ENCODE data around the gene PDIA3. TPM values are rescaled to one million over a fixed set of nuclear protein-coding genes. Genes with fewer than 3 reads are reported as not detected.

Gene PDIA3
- total and polyA plus RNA-seq, 2 donors from 2014 or later, result 404 to 414 TPM

- Histone ChIP-seq H3K36me3 (ENCODE audit: control insufficient read depth in 2 of 3, insufficient read depth in 3 of 3, low read length in 3 of 3) (peaks cover 7 to 25% (median 19%) of the 10 kb centered on the region in 3 donors), H3K27ac (ENCODE audit: low read depth in 2 of 2, low read length in 2 of 2) (no peak overlapping the region), H3K9me3 (ENCODE audit: control insufficient read depth in 2 of 3, insufficient read depth in 1 of 3, low read length in 3 of 3) (no peaks in the 10 kb centered on the region), H3K27me3 (ENCODE audit: control insufficient read depth, insufficient read depth, low read length) (no peaks in the 10 kb centered on the region), H3K9ac (ENCODE audit: low read length in 3 of 3) (no peak overlapping the region), H3K4me3 (ENCODE audit: low read length in 3 of 3) (peak overlapping the region in 1 of 3 donors; percentile 75), H3K4me1 (ENCODE audit: control insufficient read depth in 2 of 3, insufficient read depth in 2 of 3, low read depth in 1 of 3, low read length in 3 of 3) (peaks cover 0 to 5% (median 0%) of the 10 kb centered on the region in 3 donors)
- TF ChIP-seq CTCF (IDR thresholded peaks at IDR 0.05; ENCODE audit: borderline replicate concordance, extremely low read depth, insufficient read depth), result no peak
- FAIRE-seq (no peak), DNase-seq (peak in 3 of 5 donors; percentile 25 to 64 (median 54))
- intact Hi-C loops (cut with DNase I), result no loop called here
Observed at GRCh38 chr15:43775411-43775965, 29.2 kb downstream of the PDIA3 start.

GRCh38 chr15:43776101-43776717, 30.0 kb downstream of the PDIA3 start:
- intact Hi-C loops (cut with DNase I), result no loop called here
- peak; percentile 13 to 79 (median 25) for DNase-seq

GRCh38 chr15:43776718-43777266, 30.6 kb downstream of the PDIA3 start, which contains the start of gene ELL3:
Gene ELL3 (minus strand): TSS chr15:43776966. CDS start chr15:43776901, 65 bp downstream.
- Histone ChIP-seq H3K36me3 (ENCODE audit: control insufficient read depth in 2 of 3, insufficient read depth in 3 of 3, low read length in 3 of 3) (peaks cover 5 to 14% (median 10%) of the 10 kb centered on the region in 3 donors), H3K9me3 (ENCODE audit: control insufficient read depth in 2 of 3, insufficient read depth in 1 of 3, low read length in 3 of 3) (no peaks in the 10 kb centered on the region), H3K27ac (ENCODE audit: low read depth in 2 of 2, low read length in 2 of 2) (peak within 1 kb of the TSS; percentile 56 to 79), H3K27me3 (ENCODE audit: control insufficient read depth, insufficient read depth, low read length) (no peaks in the 10 kb centered on the region), H3K4me1 (ENCODE audit: control insufficient read depth in 2 of 3, insufficient read depth in 2 of 3, low read depth in 1 of 3, low read length in 3 of 3) (peaks cover 0 to 5% (median 0%) of the 10 kb centered on the region in 3 donors), H3K9ac (ENCODE audit: low read length in 3 of 3) (peak within 1 kb of the TSS; percentile 52 to 89 (median 79)), H3K4me3 (ENCODE audit: low read length in 3 of 3) (peak within 1 kb of the TSS; percentile 74 to 88 (median 75))
- FAIRE-seq (no peak), DNase-seq (peak in 4 of 5 donors; percentile 63 to 90 (median 80))
- no peak for TF ChIP-seq CTCF (IDR thresholded peaks at IDR 0.05; ENCODE audit: borderline replicate concordance, extremely low read depth, insufficient read depth)
- intact Hi-C loops (cut with DNase I), result no loop called here

More at GRCh38 chr15:43776101-43776717, 30.0 kb downstream of the PDIA3 start:
- no peaks in the 10 kb centered on the region for H3K9me3 ChIP-seq (ENCODE audit: control insufficient read depth in 2 of 3, insufficient read depth in 1 of 3, low read length in 3 of 3)
- no peak for FAIRE-seq
- H3K27me3 ChIP-seq (ENCODE audit: control insufficient read depth, insufficient read depth, low read length), result no peaks in the 10 kb centered on the region
- peak overlapping the region; percentile 12 to 88 (median 75) for H3K4me3 ChIP-seq (ENCODE audit: low read length in 3 of 3)
- H3K9ac ChIP-seq (ENCODE audit: low read length in 3 of 3), result peak overlapping the region in 2 of 3 donors; percentile 55 to 79
- H3K27ac ChIP-seq (ENCODE audit: low read depth in 2 of 2, low read length in 2 of 2), result peak overlapping the region; percentile 56 to 63
- TF ChIP-seq CTCF (IDR thresholded peaks at IDR 0.05; ENCODE audit: borderline replicate concordance, extremely low read depth, insufficient read depth), result no peak
- peaks cover 0 to 5% (median 0%) of the 10 kb centered on the region in 3 donors for H3K4me1 ChIP-seq (ENCODE audit: control insufficient read depth in 2 of 3, insufficient read depth in 2 of 3, low read depth in 1 of 3, low read length in 3 of 3)
- peaks cover 7 to 20% (median 15%) of the 10 kb centered on the region in 3 donors for H3K36me3 ChIP-seq (ENCODE audit: control insufficient read depth in 2 of 3, insufficient read depth in 3 of 3, low read length in 3 of 3)

Measured in kidney (tissue), 14 donors.